HG02852 (cell line): ENCODE measurements around the gene SCN5A.

Experiments
- ATAC-seq: cut with Tn5 transposase; IDR thresholded peaks from one replicate; pipeline ENCODE4 v1.9.1; 2021; ENCODE audit warnings: mild to moderate bottlenecking, moderate library complexity; ENCODE audit not compliant: unreplicated experiment

SCN5A gene

GRCh38 chr3:38603731-38604131 is 45.8 kb downstream of the SCN5A start:
- no peak for ATAC-seq

GRCh38 chr3:38602576-38603250 is 46.8 kb downstream of the SCN5A start:
- ATAC-seq, result no peak

- no peak for ATAC-seq
Measured at GRCh38 chr3:38601956-38602550, 47.4 kb downstream of the SCN5A start.

GRCh38 chr3:38600551-38600950 is 48.9 kb downstream of the SCN5A start:
- no peak for ATAC-seq

- ATAC-seq, result no peak
Measured at GRCh38 chr3:38599886-38600285, 49.6 kb downstream of the SCN5A start.

- ATAC-seq, result no peak
Measured at GRCh38 chr3:38598791-38599190, 50.7 kb downstream of the SCN5A start.

GRCh38 chr3:38597502-38598060 is 51.9 kb downstream of the SCN5A start:
- no peak for ATAC-seq

- ATAC-seq, result no peak
Measured at GRCh38 chr3:38595393-38595792, 54.1 kb downstream of the SCN5A start.

- ATAC-seq, result no peak
Measured at GRCh38 chr3:38590521-38590920, 59.0 kb downstream of the SCN5A start.

- no peak for ATAC-seq
Measured at GRCh38 chr3:38588995-38589937, 60.2 kb downstream of the SCN5A start.

GRCh38 chr3:38588371-38588971 is 61.0 kb downstream of the SCN5A start:
- no peak for ATAC-seq

GRCh38 chr3:38587548-38588131 is 61.8 kb downstream of the SCN5A start:
- no peak for ATAC-seq

- ATAC-seq, result no peak
Measured at GRCh38 chr3:38586546-38587520, 62.7 kb downstream of the SCN5A start.

GRCh38 chr3:38585791-38586420 is 63.6 kb downstream of the SCN5A start:
- ATAC-seq, result no peak

- ATAC-seq, result no peak
Measured at GRCh38 chr3:38583688-38584087, 65.8 kb downstream of the SCN5A start.

- ATAC-seq, result no peak
Measured at GRCh38 chr3:38582941-38583645, 66.4 kb downstream of the SCN5A start.

GRCh38 chr3:38582316-38582715 is 67.2 kb downstream of the SCN5A start:
- ATAC-seq, result no peak

GRCh38 chr3:38581774-38582173 is 67.7 kb downstream of the SCN5A start:
- ATAC-seq, result no peak
